ENCODE results near the gene HMG20B.

DNA sequence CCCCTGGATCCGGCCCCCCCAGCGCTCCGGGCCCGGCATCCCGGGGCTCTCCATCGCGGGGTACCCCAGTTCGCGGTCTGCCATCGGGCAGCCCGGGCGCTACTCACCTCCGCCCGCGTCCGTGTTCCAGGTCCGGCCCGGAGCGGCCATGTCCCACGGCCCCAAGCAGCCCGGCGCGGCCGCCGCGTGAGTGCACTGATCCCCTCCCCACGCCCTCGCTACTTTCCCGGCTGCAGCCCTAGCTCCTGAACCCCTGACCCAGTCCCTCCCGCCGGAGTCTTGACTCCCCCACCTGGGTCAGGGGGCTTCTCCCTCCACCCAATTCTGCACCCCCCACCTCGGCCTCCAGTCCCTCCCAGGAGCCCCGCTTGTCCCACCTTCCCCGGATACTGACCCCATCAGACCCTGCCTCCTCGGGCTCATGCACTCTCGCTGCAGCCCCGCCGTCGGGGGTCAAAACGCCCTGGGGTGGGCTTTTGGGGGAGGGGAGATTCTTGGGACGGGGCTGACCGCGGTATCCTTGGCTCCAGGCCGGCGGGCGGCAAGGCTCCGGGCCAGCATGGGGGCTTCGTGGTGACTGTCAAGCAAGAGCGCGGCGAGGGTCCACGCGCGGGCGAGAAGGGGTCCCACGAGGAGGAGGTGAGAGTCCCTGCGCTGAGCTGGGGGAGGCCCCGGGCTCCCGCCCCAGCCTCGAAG, 566 bp downstream of the HMG20B start:
- TF ChIP-seq, protein P1, sequence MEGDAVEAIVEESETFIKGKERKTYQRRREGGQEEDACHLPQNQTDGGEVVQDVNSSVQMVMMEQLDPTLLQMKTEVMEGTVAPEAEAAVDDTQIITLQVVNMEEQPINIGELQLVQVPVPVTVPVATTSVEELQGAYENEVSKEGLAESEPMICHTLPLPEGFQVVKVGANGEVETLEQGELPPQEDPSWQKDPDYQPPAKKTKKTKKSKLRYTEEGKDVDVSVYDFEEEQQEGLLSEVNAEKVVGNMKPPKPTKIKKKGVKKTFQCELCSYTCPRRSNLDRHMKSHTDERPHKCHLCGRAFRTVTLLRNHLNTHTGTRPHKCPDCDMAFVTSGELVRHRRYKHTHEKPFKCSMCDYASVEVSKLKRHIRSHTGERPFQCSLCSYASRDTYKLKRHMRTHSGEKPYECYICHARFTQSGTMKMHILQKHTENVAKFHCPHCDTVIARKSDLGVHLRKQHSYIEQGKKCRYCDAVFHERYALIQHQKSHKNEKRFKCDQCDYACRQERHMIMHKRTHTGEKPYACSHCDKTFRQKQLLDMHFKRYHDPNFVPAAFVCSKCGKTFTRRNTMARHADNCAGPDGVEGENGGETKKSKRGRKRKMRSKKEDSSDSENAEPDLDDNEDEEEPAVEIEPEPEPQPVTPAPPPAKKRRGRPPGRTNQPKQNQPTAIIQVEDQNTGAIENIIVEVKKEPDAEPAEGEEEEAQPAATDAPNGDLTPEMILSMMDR (IDR thresholded peaks at IDR 0.05; ENCODE audit: low read length): no peak
- TF ChIP-seq EZH2 (optimal IDR thresholded peaks at IDR 0.05; ENCODE audit: low read depth, low read length) (no peak), EZH2phosphoT487 (IDR thresholded peaks at IDR 0.05; ENCODE audit: low read length) (no peak)
